Liver (tissue), 9 donors: ENCODE data around the gene TRIM8. TPM values are rescaled to one million over a fixed set of nuclear protein-coding genes. Genes with fewer than 3 reads are reported as not detected.

Source experiments
- DNase-seq: peaks from one replicate; pipeline ENCODE4 v3.0.0-alpha.2; 2017; ENCODE audit warnings: low spot score
- H3K27ac ChIP-seq, 2 donors: one replicate each; pipeline ENCODE4 v1.7.0; 2013; ENCODE audit warnings: inconsistent platforms in 2 of 2, low read length in 2 of 2, control low read depth in 1 of 2, low read depth in 1 of 2, mild to moderate bottlenecking in 1 of 2
- H3K27me3 ChIP-seq, 4 donors: one replicate each; pipeline versions ENCODE4 v1.6.1 to v1.7.0; 2013; ENCODE audit warnings: low read length in 3 of 4, inconsistent platforms in 1 of 4, mild to moderate bottlenecking in 1 of 4, moderate library complexity in 1 of 4; ENCODE audit not compliant: control insufficient read depth in 4 of 4, insufficient read depth in 4 of 4
- H3K36me3 ChIP-seq, 4 donors: one replicate each; pipeline versions ENCODE4 v1.6.1 to v1.7.0; 2013; ENCODE audit warnings: low read length in 3 of 4, mild to moderate bottlenecking in 3 of 4, low read depth in 1 of 4, moderate library complexity in 1 of 4; ENCODE audit not compliant: control insufficient read depth in 4 of 4, insufficient read depth in 3 of 4
- H3K4me1 ChIP-seq, 4 donors: one replicate each; pipeline versions ENCODE4 v1.6.1 to v1.7.0; 2013; ENCODE audit warnings: low read length in 3 of 4, mild to moderate bottlenecking in 3 of 4, moderate library complexity in 1 of 4; ENCODE audit not compliant: control insufficient read depth in 4 of 4, insufficient read depth in 4 of 4
- H3K4me3 ChIP-seq, 3 donors: one replicate each; pipeline versions ENCODE4 v1.6.1 to v1.7.0; 2013; ENCODE audit warnings: low read length in 3 of 3, control low read depth in 1 of 3, low read depth in 1 of 3, mild to moderate bottlenecking in 1 of 3
- H3K9ac ChIP-seq, 2 donors: one replicate each; pipeline ENCODE4 v1.7.0; 2013; ENCODE audit warnings: low read length in 2 of 2, mild to moderate bottlenecking in 2 of 2, moderate library complexity in 2 of 2, control low read depth in 1 of 2, low read depth in 1 of 2
- H3K9me3 ChIP-seq, 4 donors: one replicate each; pipeline versions ENCODE4 v1.6.1 to v1.7.0; 2013; ENCODE audit warnings: low read length in 3 of 4; ENCODE audit not compliant: control insufficient read depth in 4 of 4
- CTCF ChIP-seq: fragments of 150-350 bp; IDR thresholded peaks from 2 replicates; pipeline ENCODE4 v1.5.1; 2017; ENCODE audit warnings: improper control_type of control experiment, low read depth, low read length; ENCODE audit not compliant: missing input control
- EGR1 ChIP-seq, 2 donors: IDR thresholded peaks; 2 replicates each; pipeline ENCODE4 v1.6.1; 2016 to 2018; ENCODE audit warnings: antibody characterized with exemption in 2 of 2, low read depth in 2 of 2
- FOXA1 ChIP-seq: IDR thresholded peaks from 2 replicates; pipeline ENCODE4 v1.6.1; 2016; ENCODE audit warnings: antibody characterized with exemption
- FOXA2 ChIP-seq: IDR thresholded peaks from 2 replicates; pipeline ENCODE4 v1.6.1; 2016; ENCODE audit warnings: antibody characterized with exemption
- GABPA ChIP-seq, 2 donors: IDR thresholded peaks in 1 of 2; conservative IDR thresholded peaks in 1 of 2; 2 replicates each; pipeline ENCODE4 v1.6.1; 2016; ENCODE audit warnings: antibody characterized with exemption in 2 of 2, mild to moderate bottlenecking in 1 of 2, moderate library complexity in 1 of 2
- HNF4A ChIP-seq, 2 donors: conservative IDR thresholded peaks; 2 replicates each; pipeline ENCODE4 v1.6.1; 2016; ENCODE audit warnings: antibody characterized with exemption in 2 of 2, mild to moderate bottlenecking in 2 of 2
- HNF4G ChIP-seq: IDR thresholded peaks from 2 replicates; pipeline ENCODE4 v1.6.1; 2016; ENCODE audit warnings: antibody characterized with exemption
- JUND ChIP-seq, 2 donors: IDR thresholded peaks; 2 replicates each; pipeline ENCODE4 v1.6.1; 2016; ENCODE audit warnings: antibody characterized with exemption in 2 of 2
- MAX ChIP-seq: IDR thresholded peaks from 2 replicates; pipeline ENCODE4 v1.6.1; 2016; ENCODE audit warnings: antibody characterized with exemption
- NR2F2 ChIP-seq: IDR thresholded peaks from 2 replicates; pipeline ENCODE4 v1.6.1; 2016; ENCODE audit warnings: antibody characterized with exemption
- REST ChIP-seq: IDR thresholded peaks from 2 replicates; pipeline ENCODE4 v1.6.1; 2016; ENCODE audit warnings: antibody characterized with exemption, mild to moderate bottlenecking
- SP1 ChIP-seq: IDR thresholded peaks from 2 replicates; pipeline ENCODE4 v1.6.1; 2018; ENCODE audit warnings: antibody characterized with exemption, mild to moderate bottlenecking
- YY1 ChIP-seq: IDR thresholded peaks from 2 replicates; pipeline ENCODE4 v1.6.1; 2016; ENCODE audit warnings: antibody characterized with exemption, mild to moderate bottlenecking
- ZBTB33 ChIP-seq: IDR thresholded peaks from 2 replicates; pipeline ENCODE4 v1.6.1; 2016; ENCODE audit warnings: antibody characterized with exemption
- WGBS: extraction: QIAGEN DNeasy Blood & Tissue Kit; methylation state at CpG from one replicate; pipeline ENCODE4 v1.1.7; 2013; 5-methylcytosine and 5-hydroxymethylcytosine counted together
- polyA plus RNA-seq, 2 donors: library from polyadenylated mRNA; stranded (reverse) in 1 of 2; unstranded in 1 of 2; fragments of 200-250 nt in 1 of 2; fragments of >200 nt in 1 of 2; fragmentation: Nextera tagmentation in 1 of 2; extraction: Ambion mirVana in 1 of 2; gene quantifications; one replicate each; pipeline versions ENCODE4 v1.2.1 to v1.2.3, GENCODE V29; 2013 to 2015
- total RNA-seq, 2 donors: library from RNA; depleted of rRNA; stranded (reverse); fragments of >200 nt; gene quantifications; one replicate each; pipeline ENCODE4 v1.2.3, GENCODE V29; 2014
- donor health status: healthy.
- donor health status: healthy.
- donor health status: healthy.
- donor health status: healthy.
- donor health status: healthy.

Gene TRIM8
- total and polyA plus RNA-seq, 4 donors: 15.8 to 45.3 (median 30.6) TPM

GRCh38 chr10:102621443-102622325, 22.6 kb upstream of the TRIM8 start:
- Histone ChIP-seq H3K9me3 (no peaks in the 10 kb centered on the region), H3K27ac (no peak overlapping the region), H3K4me1 (peaks cover 0 to 20% (median 15%) of the 10 kb centered on the region in 4 donors), H3K36me3 (peaks cover 0 to 10% (median 9%) of the 10 kb centered on the region in 4 donors), H3K27me3 (no peaks in the 10 kb centered on the region), H3K9ac (no peak overlapping the region), H3K4me3 (no peak overlapping the region)
- TF ChIP-seq FOXA1 (no peak), HNF4A (conservative IDR thresholded peaks at IDR 0.05) (no peak), SP1 (no peak), HNF4G (no peak), FOXA2 (no peak), EGR1 (IDR thresholded peaks at IDR 0.05; ENCODE audit: low read depth in 2 of 2) (no peak), YY1 (no peak), NR2F2 (no peak), JUND (IDR thresholded peaks at IDR 0.05) (no peak), MAX (no peak), GABPA (IDR thresholded peaks at IDR 0.05 in 1 of 2, conservative IDR thresholded peaks at IDR 0.05 in 1 of 2) (no peak), CTCF (no peak), REST (no peak), ZBTB33 (no peak)
- 70% methylated on average over 13 of the region's 13 CpGs for WGBS
- no peak for DNase-seq

GRCh38 chr10:102624094-102624493, 20.2 kb upstream of the TRIM8 start:
- 94% methylated on average over 3 of the region's 3 CpGs for WGBS
- Histone ChIP-seq H3K9ac (no peak overlapping the region), H3K4me1 (peaks cover 16 to 36% (median 27%) of the 10 kb centered on the region in 4 donors), H3K27ac (no peak overlapping the region), H3K9me3 (no peaks in the 10 kb centered on the region), H3K36me3 (no peaks in the 10 kb centered on the region), H3K27me3 (no peaks in the 10 kb centered on the region), H3K4me3 (no peak overlapping the region)
- no peak for DNase-seq
- TF ChIP-seq FOXA1: no peak
- no peak for TF ChIP-seq HNF4G
